Natural killer cell treated with Interleukin-12 subunit alpha and Interleukin-12 subunit beta and Interleukin-15 and Interleukin-18, amount 100 ng/mL, for 72 hours (primary cell): ENCODE data around the gene ADGRV1. TPM values are rescaled to one million over a fixed set of nuclear protein-coding genes. Genes with fewer than 3 reads are reported as not detected.

ENCODE experiments used
- ATAC-seq, 2 donors: fragments of 150-1000 bp; cut with Tn5 transposase in 1 of 2; sonication (Bioruptor Pico), chemical (Tn5 transposase) in 1 of 2; 2 replicates each; pipeline ENCODE4 v1.10.0; 2021
- DNase-seq: peaks from one replicate; pipeline ENCODE4 v3.0.0; 2022; ENCODE audit warnings: low spot score
- H3K27ac Mint-ChIP-seq, 2 donors: 1 replicate in 1 of 2; 2 replicates in 1 of 2; pipeline ENCODE4 v1.8.0; 2022; ENCODE audit warnings: mixed read lengths in 2 of 2, mild to moderate bottlenecking in 1 of 2, moderate library complexity in 1 of 2
- H3K27me3 Mint-ChIP-seq, 2 donors: 1 replicate in 1 of 2; 2 replicates in 1 of 2; pipeline ENCODE4 v1.8.0; 2022; ENCODE audit warnings: mixed read lengths in 2 of 2
- H3K36me3 Mint-ChIP-seq: one replicate; pipeline ENCODE4 v1.8.0; 2022; ENCODE audit warnings: mixed read lengths
- H3K4me1 Mint-ChIP-seq, 2 donors: 1 replicate in 1 of 2; 2 replicates in 1 of 2; pipeline ENCODE4 v1.8.0; 2022; ENCODE audit warnings: low read depth in 2 of 2, mixed read lengths in 2 of 2, mild to moderate bottlenecking in 1 of 2
- H3K4me3 Mint-ChIP-seq: one replicate; pipeline ENCODE4 v1.8.0; 2022; ENCODE audit warnings: mixed read lengths
- H3K9me3 Mint-ChIP-seq: 2 replicates; pipeline ENCODE4 v1.8.0; 2022; ENCODE audit warnings: mixed read lengths
- total RNA-seq, 2 donors: library from RNA; stranded (reverse); gene quantifications; one replicate each; pipeline ENCODE4 v1.2.3, GENCODE V29; 2022

The ADGRV1 gene, protein sequence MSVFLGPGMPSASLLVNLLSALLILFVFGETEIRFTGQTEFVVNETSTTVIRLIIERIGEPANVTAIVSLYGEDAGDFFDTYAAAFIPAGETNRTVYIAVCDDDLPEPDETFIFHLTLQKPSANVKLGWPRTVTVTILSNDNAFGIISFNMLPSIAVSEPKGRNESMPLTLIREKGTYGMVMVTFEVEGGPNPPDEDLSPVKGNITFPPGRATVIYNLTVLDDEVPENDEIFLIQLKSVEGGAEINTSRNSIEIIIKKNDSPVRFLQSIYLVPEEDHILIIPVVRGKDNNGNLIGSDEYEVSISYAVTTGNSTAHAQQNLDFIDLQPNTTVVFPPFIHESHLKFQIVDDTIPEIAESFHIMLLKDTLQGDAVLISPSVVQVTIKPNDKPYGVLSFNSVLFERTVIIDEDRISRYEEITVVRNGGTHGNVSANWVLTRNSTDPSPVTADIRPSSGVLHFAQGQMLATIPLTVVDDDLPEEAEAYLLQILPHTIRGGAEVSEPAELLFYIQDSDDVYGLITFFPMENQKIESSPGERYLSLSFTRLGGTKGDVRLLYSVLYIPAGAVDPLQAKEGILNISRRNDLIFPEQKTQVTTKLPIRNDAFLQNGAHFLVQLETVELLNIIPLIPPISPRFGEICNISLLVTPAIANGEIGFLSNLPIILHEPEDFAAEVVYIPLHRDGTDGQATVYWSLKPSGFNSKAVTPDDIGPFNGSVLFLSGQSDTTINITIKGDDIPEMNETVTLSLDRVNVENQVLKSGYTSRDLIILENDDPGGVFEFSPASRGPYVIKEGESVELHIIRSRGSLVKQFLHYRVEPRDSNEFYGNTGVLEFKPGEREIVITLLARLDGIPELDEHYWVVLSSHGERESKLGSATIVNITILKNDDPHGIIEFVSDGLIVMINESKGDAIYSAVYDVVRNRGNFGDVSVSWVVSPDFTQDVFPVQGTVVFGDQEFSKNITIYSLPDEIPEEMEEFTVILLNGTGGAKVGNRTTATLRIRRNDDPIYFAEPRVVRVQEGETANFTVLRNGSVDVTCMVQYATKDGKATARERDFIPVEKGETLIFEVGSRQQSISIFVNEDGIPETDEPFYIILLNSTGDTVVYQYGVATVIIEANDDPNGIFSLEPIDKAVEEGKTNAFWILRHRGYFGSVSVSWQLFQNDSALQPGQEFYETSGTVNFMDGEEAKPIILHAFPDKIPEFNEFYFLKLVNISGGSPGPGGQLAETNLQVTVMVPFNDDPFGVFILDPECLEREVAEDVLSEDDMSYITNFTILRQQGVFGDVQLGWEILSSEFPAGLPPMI (N-terminal part only)
- total RNA-seq: under 1 TPM in 1 of 2 donors, not detected in 1; 0.33 TPM

DNA sequence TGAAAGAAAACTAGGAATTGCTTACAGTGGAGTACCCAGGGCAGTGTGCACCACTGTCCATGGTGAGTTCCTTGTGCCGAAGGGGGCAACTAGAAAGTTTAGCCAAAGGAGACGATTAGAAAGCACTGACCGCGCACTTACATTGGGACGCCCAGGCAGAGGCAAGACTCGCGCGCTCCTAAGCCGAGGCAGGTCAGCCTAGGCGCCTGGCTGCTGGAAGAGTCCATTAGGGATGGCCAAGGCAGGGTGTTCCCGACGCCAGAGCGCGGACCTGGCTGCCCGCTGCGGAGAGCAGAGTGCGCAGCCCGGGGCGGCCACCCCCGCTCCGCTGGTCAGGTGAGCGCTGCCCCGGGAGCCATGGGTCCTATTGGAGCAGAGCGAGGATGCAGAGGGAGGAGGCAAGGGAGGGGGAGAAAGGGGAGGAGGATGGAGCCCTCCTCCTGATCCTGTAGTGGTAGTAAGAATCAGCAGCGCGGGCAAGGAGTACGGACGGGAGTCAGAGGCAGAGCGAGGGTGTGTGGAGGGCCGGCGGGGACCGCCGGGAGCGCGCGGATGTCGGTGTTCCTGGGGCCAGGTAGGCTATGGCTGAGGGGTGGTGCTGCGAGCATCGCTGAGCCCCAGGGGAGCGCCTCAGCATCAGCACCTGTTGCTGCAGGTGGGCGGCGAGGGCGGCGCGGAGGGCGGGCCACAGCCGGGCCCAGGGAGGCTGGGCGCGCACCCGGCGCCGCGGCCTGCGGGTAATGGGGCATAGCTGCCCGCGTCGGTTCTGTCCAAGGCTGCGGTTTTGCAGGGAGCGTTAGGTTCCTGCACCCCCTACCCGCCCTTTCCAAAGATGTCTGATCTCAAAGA, at the start of gene ADGRV1:
ADGRV1 (plus strand) TSS at position 454 of the 849 bp plus-strand sequence; CDS start at position 553, 99 bp downstream.
- Mint-ChIP-seq H3K9me3 (no peaks in the 10 kb centered on the region), H3K27ac (no peak within 1 kb of the TSS), H3K36me3 (no peaks in the 10 kb centered on the region), H3K4me3 (no peak within 1 kb of the TSS), H3K4me1 (peaks cover 0 to 5% of the 10 kb centered on the region in 2 donors), H3K27me3 (peaks cover 34 to 65% of the 10 kb centered on the region in 2 donors)
- no peak for DNase-seq
- peak; percentile 44 to 61 for ATAC-seq

DNA sequence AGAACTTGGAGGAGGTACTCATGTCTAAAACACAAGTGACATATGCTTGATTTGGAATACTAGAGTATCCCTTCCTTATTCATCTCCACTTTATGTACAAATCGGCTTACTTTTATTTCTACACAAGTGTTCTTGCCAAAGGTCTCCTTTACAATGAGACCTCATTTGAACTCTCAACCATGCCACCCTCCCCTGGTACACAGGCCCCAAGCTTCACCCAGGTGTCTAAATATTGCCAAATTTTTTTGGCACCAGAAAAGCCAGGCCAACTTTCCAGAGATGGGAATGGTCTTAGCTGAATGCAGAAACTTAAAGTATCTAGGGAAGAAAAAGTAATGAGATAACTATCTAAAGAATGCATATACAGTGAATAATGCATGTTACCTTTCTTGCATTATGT, 48.2 kb upstream of the ADGRV1 start:
- no peaks in the 10 kb centered on the region for H3K9me3 Mint-ChIP-seq
- no peak overlapping the region for H3K4me3 Mint-ChIP-seq
- no peak for ATAC-seq
- no peaks in the 10 kb centered on the region for H3K36me3 Mint-ChIP-seq
- H3K27me3 Mint-ChIP-seq: no peaks in the 10 kb centered on the region
- DNase-seq: no peak
- H3K27ac Mint-ChIP-seq: no peak overlapping the region
- no peaks in the 10 kb centered on the region for H3K4me1 Mint-ChIP-seq

DNA sequence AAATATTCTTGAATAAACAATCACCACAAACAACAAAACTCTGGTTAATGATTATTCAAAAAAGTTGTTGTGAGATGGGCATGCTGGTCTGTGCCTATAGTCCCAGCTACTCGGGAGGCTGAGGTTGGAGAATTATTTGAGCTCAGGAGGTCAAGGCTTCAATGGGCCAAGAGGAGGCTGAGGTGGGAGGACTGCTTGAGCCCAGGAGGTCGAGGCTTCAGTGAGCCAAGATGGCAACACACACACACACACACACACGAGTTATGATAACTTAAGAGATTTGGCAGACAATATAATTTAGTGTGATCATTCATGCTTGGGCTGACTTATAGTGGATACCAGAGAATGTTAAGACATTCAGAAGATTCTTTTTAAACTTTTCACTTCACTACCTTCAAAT, 44.1 kb upstream of the ADGRV1 start:
- H3K4me1 Mint-ChIP-seq: peaks cover 5 to 9% of the 10 kb centered on the region in 2 donors
- DNase-seq (no peak), ATAC-seq (no peak)
- no peaks in the 10 kb centered on the region for H3K27me3 Mint-ChIP-seq
- H3K27ac Mint-ChIP-seq: no peak overlapping the region
- no peaks in the 10 kb centered on the region for H3K9me3 Mint-ChIP-seq
- H3K36me3 Mint-ChIP-seq: peaks cover 11% of the 10 kb centered on the region
- no peak overlapping the region for H3K4me3 Mint-ChIP-seq

DNA sequence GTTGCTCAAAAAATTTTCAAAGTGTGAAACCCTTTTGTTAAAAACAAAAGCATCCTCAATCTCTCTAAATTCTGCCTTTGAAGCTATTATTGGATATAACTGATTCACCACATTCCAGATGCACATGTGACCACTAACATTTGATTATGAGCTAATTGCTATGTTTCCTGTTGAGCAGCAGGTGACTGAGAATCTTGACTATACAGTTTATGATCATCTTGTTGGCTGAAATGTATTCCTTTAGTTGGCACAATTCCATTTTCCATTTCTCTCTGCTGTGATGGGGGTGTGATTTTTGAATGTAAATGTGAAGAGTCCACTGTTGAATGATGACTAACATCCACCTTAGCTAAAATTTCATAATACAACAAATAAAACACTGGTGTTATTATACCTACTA, 39.9 kb upstream of the ADGRV1 start:
- Mint-ChIP-seq H3K27ac (peak overlapping the region in 1 of 2 donors; percentile 3), H3K9me3 (no peaks in the 10 kb centered on the region), H3K4me3 (no peak overlapping the region), H3K36me3 (peaks cover 32% of the 10 kb centered on the region), H3K27me3 (no peaks in the 10 kb centered on the region), H3K4me1 (peaks cover 9 to 24% of the 10 kb centered on the region in 2 donors)
- no peak for DNase-seq
- no peak for ATAC-seq

- H3K9me3 Mint-ChIP-seq: no peaks in the 10 kb centered on the region
- no peak for ATAC-seq
- H3K27me3 Mint-ChIP-seq: no peaks in the 10 kb centered on the region
- H3K27ac Mint-ChIP-seq: peak overlapping the region in 1 of 2 donors; percentile 3
- H3K36me3 Mint-ChIP-seq: peaks cover 32% of the 10 kb centered on the region
- no peak overlapping the region for H3K4me3 Mint-ChIP-seq
- DNase-seq: no peak
- H3K4me1 Mint-ChIP-seq: peaks cover 9 to 24% of the 10 kb centered on the region in 2 donors
These were observed 39.5 kb upstream of the ADGRV1 start for GRCh38 chr5:90519081-90519480.

- peaks cover 14 to 24% of the 10 kb centered on the region in 2 donors for H3K27me3 Mint-ChIP-seq
- H3K9me3 Mint-ChIP-seq: no peaks in the 10 kb centered on the region
- DNase-seq (no peak), ATAC-seq (no peak)
- H3K36me3 Mint-ChIP-seq: peaks cover 8% of the 10 kb centered on the region
- H3K27ac Mint-ChIP-seq: peak overlapping the region; percentile 89 to 93
- H3K4me1 Mint-ChIP-seq: peaks cover 26 to 27% of the 10 kb centered on the region in 2 donors
- peak overlapping the region; percentile 93 for H3K4me3 Mint-ChIP-seq
These were observed 29.9 kb upstream of the ADGRV1 start for GRCh38 chr5:90528601-90529193.

DNA sequence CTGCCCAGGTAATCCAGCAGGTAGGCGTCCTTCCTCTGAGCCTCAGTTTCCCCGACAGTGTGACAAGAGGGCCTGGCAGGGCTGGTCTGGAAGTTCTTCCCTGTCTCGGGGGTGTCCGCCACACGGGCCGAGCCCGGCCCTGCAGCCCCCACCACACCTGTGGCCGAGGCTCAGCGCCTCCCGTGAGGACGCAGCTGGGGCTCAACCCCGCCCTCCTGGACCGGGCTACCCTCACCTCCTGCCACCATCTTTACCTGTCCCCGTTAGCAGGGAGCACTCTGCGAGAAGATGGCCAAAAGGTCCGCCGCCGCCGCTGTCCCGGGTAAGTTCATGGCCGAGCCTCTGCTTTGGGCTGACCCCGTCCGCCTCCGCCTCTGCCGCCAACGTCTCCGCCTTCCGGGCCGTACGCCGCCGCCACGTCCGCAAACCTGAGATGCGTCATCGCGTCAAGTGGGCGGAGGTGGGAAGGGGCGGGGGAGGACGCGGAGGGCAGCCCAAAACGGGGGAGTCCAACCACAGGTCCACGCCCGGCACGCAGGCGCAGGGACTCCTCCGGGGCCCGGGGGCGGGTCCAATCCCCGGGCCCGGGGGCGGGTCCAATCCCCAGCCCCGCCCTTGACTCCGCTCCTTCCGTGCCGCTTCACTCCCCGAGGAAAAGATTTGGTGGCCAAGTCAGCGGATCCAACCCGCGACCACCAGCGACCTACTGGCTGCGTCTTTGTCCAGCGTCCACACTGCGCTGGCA, 29.2 kb upstream of the ADGRV1 start, which contains the start of gene LYSMD3:
LYSMD3 (minus strand) TSS at position 391 of the 745 bp plus-strand sequence. CDS start 4,295 bp downstream, outside the sequence.
- Mint-ChIP-seq H3K4me3 (peak within 1 kb of the TSS; percentile 93), H3K27me3 (peaks cover 16 to 31% of the 10 kb centered on the region in 2 donors), H3K36me3 (peaks cover 8% of the 10 kb centered on the region), H3K27ac (peak within 1 kb of the TSS; percentile 89 to 93), H3K4me1 (peaks cover 26 to 27% of the 10 kb centered on the region in 2 donors), H3K9me3 (no peaks in the 10 kb centered on the region)
- peak; percentile 98 for ATAC-seq
- DNase-seq: peak; percentile 98

DNA sequence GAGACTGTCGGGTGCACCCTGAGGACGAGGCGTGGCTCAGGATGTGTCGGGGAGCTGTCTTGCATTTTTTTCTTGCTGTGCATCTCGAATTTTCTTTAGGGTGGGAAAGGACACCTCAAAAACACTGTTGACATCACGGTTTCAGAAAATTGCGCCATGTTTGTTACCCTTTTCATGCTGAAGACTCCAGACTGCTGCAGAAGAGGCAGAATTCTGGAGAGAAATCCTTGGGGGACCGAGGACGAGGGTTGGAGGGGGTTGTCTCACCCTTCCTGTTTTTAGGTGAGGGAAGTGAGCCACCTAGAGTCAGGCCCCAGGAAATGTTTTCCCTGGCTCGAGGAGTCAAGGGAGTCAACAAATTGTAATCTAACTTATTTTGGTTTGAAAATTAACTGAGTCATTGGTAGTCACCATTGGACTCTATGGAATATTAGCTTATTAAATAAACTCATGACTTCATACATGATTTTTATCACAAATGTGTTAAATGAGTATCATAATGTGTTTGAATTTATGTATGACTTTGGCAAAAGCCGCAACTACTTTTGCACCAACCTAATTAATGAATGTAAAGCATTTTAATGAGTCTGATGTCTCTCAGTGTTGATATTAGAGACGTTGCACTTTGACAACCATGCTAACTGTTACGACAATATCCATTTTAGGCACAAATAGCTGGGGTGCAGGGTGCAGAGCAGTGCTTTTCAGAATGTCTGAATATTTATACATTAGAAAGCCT, 28.5 kb upstream of the ADGRV1 start:
- Mint-ChIP-seq H3K36me3 (peaks cover 8% of the 10 kb centered on the region), H3K4me3 (peak overlapping the region; percentile 93), H3K9me3 (no peaks in the 10 kb centered on the region), H3K27ac (peak overlapping the region; percentile 89 to 93), H3K4me1 (peaks cover 23 to 27% of the 10 kb centered on the region in 2 donors), H3K27me3 (peaks cover 18 to 36% of the 10 kb centered on the region in 2 donors)
- DNase-seq (peak; percentile 67), ATAC-seq (peak; percentile 45 to 70)

- peaks cover 23 to 43% of the 10 kb centered on the region in 2 donors for H3K27me3 Mint-ChIP-seq
- H3K36me3 Mint-ChIP-seq: peaks cover 8% of the 10 kb centered on the region
- H3K4me3 Mint-ChIP-seq: no peak overlapping the region
- no peak overlapping the region for H3K27ac Mint-ChIP-seq
- H3K4me1 Mint-ChIP-seq: peaks cover 21 to 27% of the 10 kb centered on the region in 2 donors
- H3K9me3 Mint-ChIP-seq: no peaks in the 10 kb centered on the region
- ATAC-seq (no peak), DNase-seq (no peak)
These were observed 27.7 kb upstream of the ADGRV1 start for GRCh38 chr5:90530736-90531487.

DNA sequence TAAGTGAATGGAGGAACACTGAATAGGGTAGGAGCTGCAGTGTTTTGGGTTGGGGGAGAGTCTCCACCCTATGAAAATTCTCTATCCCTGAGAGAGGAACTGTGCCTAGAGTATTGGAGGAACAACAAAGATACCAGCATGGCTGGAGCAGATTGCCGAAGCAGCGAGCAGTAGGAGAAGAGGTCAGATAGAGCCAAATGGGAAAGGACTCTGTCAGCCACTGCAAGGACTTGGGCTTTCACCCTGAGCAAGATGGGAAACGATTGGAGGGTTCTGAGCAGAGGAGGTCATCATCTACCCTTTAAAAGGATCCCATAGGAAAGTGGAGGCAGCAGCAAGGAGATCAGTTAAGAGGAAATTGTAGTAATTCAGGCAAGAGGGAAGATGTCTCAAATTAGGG, 24.8 kb upstream of the ADGRV1 start:
- H3K27me3 Mint-ChIP-seq: peaks cover 29 to 60% of the 10 kb centered on the region in 2 donors
- H3K4me1 Mint-ChIP-seq: peaks cover 1 to 2% of the 10 kb centered on the region in 2 donors
- no peak overlapping the region for H3K27ac Mint-ChIP-seq
- DNase-seq (no peak), ATAC-seq (no peak)
- H3K9me3 Mint-ChIP-seq: no peaks in the 10 kb centered on the region
- no peaks in the 10 kb centered on the region for H3K36me3 Mint-ChIP-seq
- no peak overlapping the region for H3K4me3 Mint-ChIP-seq

DNA sequence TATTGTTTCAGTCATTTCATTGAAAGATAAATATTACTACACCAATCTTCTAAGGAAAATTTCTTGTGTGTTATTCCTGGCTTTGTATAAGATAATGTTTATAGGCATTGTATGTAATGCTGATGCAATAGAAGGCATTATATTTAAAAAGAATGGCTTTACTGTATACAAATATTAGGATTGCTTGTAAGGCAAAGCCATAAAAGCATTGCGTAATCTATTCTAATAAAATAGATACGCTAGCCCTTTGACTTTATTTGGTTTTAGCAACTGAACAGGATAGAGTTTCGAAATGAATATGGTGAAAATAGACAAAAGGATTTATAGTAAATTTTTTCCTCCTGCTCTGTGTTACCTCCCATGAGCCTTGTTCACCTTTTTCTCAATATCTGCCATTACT, 23.7 kb upstream of the ADGRV1 start:
- no peak overlapping the region for H3K27ac Mint-ChIP-seq
- no peak overlapping the region for H3K4me3 Mint-ChIP-seq
- ATAC-seq (no peak), DNase-seq (no peak)
- no peaks in the 10 kb centered on the region for H3K9me3 Mint-ChIP-seq
- H3K36me3 Mint-ChIP-seq: no peaks in the 10 kb centered on the region
- H3K27me3 Mint-ChIP-seq: peaks cover 33 to 67% of the 10 kb centered on the region in 2 donors
- no peaks in the 10 kb centered on the region for H3K4me1 Mint-ChIP-seq
